Measurements from ENCODE around the gene CHRNE.

GRCh38 chr17:4920351-4921048, 17.6 kb upstream of the CHRNE start:
- no peak for TF ChIP-seq POLR2A (IDR thresholded peaks at IDR 0.05)
- TF ChIP-seq, protein P1, sequence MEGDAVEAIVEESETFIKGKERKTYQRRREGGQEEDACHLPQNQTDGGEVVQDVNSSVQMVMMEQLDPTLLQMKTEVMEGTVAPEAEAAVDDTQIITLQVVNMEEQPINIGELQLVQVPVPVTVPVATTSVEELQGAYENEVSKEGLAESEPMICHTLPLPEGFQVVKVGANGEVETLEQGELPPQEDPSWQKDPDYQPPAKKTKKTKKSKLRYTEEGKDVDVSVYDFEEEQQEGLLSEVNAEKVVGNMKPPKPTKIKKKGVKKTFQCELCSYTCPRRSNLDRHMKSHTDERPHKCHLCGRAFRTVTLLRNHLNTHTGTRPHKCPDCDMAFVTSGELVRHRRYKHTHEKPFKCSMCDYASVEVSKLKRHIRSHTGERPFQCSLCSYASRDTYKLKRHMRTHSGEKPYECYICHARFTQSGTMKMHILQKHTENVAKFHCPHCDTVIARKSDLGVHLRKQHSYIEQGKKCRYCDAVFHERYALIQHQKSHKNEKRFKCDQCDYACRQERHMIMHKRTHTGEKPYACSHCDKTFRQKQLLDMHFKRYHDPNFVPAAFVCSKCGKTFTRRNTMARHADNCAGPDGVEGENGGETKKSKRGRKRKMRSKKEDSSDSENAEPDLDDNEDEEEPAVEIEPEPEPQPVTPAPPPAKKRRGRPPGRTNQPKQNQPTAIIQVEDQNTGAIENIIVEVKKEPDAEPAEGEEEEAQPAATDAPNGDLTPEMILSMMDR (IDR thresholded peaks at IDR 0.05): no peak

Measured in body of pancreas (tissue), 4 donors.